Activated T-cell treated with anti-CD3 and anti-CD28 coated beads, Interleukin-2, amount 50 U/mL, for 1 hour (primary cell): ENCODE data around the gene EDN2.

Experiments used
- DNase-seq: peaks from one replicate; pipeline ENCODE4 v3.0.0-alpha.2; 2020

The EDN2 gene

DNA sequence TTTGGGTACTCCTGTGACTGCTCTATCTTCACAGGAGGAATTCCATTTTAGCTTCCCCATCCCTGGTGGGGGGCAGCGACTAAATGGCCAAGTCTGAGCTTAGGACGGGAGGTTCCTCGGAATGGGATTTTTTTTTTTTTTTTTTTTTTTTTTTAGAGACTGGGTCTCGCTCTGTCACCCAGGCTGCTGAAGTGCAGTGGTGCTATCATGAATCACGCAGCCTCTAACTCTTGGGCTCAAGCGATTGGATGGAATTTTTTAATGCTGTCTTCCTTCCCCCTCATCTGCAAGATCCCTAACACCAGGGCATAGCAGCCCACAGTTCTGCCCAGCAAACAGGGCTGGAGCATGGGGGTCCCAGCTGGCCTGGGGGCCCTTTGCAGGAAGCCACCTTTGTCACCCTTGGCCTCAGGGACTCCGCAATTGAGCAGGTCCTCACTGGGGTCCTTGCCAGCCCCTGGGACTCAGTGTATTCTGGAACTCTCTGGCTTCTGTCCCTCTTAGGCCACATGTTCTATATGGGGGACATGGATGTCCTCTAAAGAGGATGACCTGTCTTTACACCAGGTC, 13.1 kb upstream of the EDN2 start:
- DNase-seq, result no peak

DNA sequence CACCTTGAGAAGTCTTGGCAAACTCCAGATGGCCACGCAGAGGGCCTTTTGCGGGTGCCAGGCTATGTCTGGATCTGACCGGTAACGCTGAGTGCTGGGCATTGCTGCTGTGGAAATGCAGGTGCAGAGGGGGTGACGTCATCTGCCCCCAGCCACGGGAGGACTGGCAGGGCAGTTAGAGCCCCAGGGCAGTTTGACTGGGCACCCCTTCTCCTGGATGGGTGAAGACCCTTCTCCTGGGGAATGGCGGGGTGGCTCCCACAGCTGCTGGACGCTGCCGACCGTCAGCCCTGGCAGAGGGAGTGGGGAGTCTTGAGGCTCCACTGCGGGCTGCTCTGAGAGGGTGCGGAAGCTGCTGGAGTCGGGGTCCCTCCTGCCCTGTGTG, 12.6 kb upstream of the EDN2 start:
- no peak for DNase-seq

- no peak for DNase-seq
Measured at GRCh38 chr1:41496080-41497055, 11.9 kb upstream of the EDN2 start.

DNA sequence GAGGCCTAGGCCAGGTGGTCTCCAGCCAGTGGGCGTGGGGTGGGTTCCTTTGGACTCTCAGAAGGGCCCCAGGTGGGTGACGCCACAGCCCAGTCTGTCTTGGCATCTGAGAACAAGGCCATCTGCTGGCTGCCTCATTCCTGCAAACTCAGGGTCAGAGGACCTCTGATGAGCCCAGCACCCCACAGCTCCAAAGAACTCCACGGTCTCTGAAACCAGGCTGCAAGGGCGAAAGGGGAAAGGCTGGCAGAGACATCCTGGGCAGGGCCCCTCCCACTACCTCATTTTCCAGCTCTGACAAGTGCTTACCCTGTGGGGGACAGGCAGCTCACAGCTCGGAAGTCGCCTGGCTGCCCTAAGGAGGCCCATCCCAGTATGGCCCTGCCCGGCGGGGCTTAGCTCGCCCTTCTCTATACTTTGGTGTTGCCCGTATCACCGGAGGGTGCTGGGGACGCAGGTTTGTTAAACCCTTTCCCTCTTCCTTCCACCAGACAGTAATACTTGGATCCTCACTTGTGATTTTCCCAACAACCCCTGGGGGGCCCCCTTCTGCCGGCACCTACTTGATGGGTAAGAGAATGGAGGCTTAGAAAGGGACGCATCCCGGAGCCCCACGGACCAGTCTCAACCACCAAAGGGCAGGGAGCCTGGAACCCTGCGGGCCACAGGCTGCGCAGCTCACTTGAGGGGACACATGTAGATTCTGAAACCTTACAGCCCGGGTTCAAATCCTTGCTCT, 10.9 kb upstream of the EDN2 start:
- DNase-seq, result no peak

DNA sequence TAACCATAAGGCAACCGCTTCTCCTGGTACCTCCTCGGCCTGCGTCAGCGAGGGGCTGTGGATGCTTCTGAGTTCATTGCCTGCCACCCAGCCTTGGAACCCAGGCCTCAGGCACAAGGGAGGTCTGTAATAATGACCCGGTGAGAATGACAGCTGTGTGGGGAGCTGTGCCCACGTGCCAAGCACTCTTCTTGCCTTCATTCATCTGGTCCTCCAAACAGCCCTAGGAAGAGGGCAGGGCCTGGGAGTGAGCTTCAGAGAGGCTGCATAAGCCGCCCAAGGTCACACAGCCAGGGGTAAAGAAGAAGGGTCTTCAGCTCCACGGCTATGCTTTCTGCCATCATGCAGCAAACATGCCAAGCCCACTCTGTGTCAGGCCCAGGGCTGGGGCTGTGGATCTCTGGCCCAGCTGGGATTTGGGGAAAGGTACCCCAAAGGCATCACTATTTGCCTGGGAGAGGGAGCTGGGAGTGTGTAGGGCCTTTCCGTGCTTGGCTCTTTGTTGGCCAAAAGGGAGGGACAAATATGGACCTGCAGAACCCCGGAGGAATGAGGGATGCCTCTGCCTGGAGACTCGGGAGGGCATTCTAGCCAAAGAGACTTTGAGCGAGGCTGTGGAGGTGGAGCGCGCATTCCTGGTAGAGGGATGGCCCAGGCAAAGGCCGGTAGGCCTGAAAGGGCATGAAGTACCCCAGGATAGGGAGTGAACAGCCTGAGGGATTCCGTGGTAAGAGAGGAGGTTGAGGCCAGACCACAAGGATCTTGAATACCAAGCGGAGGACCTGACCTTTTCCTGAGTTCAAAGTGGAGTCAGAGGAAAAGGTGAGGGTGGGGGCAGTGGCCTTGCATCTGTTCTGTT, 10.1 kb upstream of the EDN2 start:
- no peak for DNase-seq

- DNase-seq, result no peak
Measured at GRCh38 chr1:41493626-41494350, 9.3 kb upstream of the EDN2 start.

GRCh38 chr1:41493117-41493536, 8.6 kb upstream of the EDN2 start:
- no peak for DNase-seq

DNA sequence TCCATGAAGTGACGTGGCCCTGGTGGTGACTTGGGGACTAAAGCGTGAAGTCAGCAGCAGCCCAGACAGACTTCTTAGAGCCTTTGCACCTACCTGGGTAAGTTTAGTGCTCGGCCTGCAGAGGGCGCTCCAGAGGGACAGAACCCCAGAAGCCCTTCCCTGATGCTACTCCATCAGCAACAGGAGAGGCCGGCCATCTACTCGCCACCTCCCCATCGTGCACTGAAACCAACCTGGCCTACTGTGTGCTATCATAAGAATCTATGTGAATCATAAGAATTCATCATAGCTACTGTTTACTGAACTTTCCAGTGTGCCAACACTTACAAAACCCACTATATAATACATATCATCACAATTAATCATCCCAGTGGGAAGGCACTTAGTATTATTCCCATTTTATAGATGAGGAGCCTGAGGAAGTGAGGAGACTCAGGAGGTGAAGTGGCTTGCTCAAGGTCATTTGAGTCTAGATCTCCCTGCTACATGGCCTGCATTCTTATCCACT, 7.9 kb upstream of the EDN2 start:
- DNase-seq, result no peak

GRCh38 chr1:41490911-41491310, 6.4 kb upstream of the EDN2 start:
- DNase-seq, result no peak

DNA sequence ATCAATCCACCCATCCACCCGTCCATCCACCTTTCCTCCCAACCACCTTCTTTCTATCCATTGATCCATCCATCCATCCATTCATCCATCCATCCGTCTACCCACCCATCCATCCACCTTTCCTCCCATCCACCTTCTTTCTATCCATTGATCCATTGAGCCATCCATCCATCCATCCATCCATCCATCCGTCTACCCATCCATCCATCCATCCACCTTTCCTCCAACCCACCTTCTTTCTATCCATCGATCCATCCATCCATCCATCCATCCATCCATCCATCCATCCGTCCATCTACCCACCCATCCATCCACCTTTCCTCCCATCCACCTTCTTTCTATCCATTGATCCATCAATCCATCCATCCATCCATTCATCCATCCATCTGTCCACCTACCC, 5.1 kb upstream of the EDN2 start:
- DNase-seq, result no peak

- no peak for DNase-seq
Measured at GRCh38 chr1:41488040-41488951, 3.8 kb upstream of the EDN2 start.

- DNase-seq, result no peak
Measured at GRCh38 chr1:41487126-41488039, 2.9 kb upstream of the EDN2 start.

DNA sequence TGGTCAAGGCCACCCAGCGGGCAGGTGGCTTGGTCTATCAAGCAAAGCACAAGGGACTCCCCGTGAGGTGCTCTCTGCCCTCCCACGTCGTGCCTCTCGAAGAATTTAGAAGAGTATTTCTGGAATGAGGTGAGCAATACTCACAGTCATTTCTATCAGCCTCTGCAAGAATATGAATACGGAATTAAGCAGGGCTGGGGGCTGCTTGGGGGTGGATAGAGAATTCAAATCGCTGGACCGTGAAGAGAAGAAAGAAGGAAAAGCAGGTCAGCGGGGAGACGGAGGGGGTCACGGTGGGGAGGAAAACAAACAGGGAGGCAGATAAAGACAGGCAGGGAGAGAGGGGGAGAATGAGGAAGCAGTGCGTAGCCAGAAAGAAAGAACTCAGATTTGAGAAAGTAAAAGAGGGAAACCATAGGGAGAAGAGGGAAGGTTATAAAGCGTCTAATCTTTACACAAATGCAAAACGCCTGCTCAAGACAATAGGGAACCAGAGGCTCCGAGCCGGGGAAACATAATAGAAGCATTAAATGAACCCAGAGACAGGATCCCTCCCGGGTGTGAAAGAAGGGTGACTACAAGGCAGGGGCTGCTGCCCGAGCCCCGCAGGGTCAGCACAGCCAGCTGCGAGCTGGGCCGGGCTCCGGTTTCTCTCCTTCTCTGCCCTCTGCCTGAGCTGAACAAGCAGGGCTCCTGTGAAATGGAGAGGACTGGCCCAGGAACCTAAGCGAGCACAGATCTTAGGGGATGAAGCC, 2.1 kb upstream of the EDN2 start:
- no peak for DNase-seq

DNA sequence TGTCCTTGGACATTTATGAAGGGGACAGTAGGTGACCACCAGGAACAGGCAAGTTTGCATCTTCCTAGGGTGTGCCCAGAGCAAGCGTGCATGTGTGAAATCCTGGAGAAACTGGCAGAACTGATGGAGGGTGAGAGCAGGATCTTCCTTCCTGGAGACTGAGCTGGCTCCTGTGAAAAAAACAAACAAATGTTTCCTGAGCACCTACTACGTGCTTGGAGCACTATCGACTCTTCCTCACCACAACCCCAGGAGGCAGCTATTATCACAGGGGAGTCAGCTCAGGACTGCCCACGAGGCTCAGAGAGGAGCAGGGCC, 1.5 kb upstream of the EDN2 start:
- no peak for DNase-seq

DNA sequence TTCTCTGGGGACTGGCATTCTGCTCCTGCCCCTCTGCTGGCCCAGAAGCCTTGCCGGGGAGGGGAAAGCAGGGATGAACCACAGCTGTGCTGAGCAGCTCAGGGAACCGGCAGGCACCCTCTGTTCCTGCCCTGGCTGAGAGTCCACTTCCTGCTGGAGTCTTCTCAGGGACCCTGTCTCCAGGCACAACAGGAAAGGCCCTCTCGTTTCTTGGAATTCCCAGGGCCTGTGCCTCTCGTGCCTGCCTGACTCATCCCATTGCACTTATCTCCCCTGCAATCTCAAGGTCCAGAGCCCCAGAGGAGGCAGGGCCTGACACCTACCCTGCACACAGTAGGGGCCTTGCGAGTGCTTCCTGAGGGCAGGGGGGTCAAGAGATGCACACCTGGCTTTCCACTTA, 1.1 kb upstream of the EDN2 start:
- no peak for DNase-seq

DNA sequence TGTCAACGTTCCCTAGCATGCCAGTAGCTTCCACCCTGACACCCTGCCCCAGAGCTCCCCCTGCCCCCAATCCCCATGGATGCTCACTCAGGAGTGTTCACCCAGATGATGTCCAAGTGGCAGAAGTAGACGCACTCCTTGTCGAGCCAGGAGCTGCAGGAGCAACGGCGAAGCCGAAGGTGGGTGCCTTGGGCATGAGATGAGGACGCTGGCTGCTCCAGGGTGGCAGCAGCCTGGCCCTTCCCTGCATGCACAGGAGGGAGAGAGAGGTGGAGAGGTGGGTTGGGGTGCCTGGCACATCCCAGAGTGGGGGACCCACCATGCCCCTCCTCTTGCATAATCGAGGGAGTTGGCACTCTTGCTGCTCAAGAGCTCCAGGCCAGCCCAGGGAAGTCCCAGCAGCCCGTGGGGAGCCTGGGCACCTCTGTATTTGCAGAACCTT, 502 bp downstream of the EDN2 start:
- no peak for DNase-seq

GRCh38 chr1:41483001-41483850, 1.3 kb downstream of the EDN2 start:
- DNase-seq, result no peak
